ENCODE results near the gene MISP. TPM values are rescaled to one million over a fixed set of nuclear protein-coding genes. Genes with fewer than 3 reads are reported as not detected.

MISP gene
- total and polyA plus RNA-seq, 2 of the 8 experiments (the other 6 are each of a cell fraction or from before 2014, with no cell fraction given) = 0.43 to 0.45 TPM

GRCh38 chr19:710767-711166 is 40.1 kb upstream of the MISP start (continued):
- TF ChIP-seq GTF2F1 (IDR thresholded peaks at IDR 0.05; ENCODE audit: borderline replicate concordance, low read depth, low read length) = no peak
- TF ChIP-seq TEAD4 (IDR thresholded peaks at IDR 0.05; ENCODE audit: low read depth, low read length) = no peak
- no peak for TF ChIP-seq PHF8 (conservative IDR thresholded peaks at IDR 0.05; ENCODE audit: low read depth, low read length)
